D721Med (cell line): ENCODE data around the gene ZNF441.

Experiments
- DNase-seq: peaks from one replicate; pipeline ENCODE4 v3.0.0; 2011; ENCODE audit warnings: low spot score; ENCODE audit not compliant: insufficient read length
- FAIRE-seq: peaks from 2 replicates; lab custom pipeline; 2011; peaks lifted over from hg19 to GRCh38; lab: Jason Lieb, UNC
- TF ChIP-seq, protein P1 (sequence below): IDR thresholded peaks from 2 replicates; pipeline ENCODE4 v1.5.1; 2012; ENCODE audit warnings: mild to moderate bottlenecking, control low read depth; ENCODE audit not compliant: insufficient read depth; ENCODE audit errors: missing control alignments

ZNF441 gene

GRCh38 chr19:11737964-11738745 lies 28.6 kb upstream of the ZNF441 start:
- FAIRE-seq (no peak), DNase-seq (no peak)
- TF ChIP-seq, protein P1, sequence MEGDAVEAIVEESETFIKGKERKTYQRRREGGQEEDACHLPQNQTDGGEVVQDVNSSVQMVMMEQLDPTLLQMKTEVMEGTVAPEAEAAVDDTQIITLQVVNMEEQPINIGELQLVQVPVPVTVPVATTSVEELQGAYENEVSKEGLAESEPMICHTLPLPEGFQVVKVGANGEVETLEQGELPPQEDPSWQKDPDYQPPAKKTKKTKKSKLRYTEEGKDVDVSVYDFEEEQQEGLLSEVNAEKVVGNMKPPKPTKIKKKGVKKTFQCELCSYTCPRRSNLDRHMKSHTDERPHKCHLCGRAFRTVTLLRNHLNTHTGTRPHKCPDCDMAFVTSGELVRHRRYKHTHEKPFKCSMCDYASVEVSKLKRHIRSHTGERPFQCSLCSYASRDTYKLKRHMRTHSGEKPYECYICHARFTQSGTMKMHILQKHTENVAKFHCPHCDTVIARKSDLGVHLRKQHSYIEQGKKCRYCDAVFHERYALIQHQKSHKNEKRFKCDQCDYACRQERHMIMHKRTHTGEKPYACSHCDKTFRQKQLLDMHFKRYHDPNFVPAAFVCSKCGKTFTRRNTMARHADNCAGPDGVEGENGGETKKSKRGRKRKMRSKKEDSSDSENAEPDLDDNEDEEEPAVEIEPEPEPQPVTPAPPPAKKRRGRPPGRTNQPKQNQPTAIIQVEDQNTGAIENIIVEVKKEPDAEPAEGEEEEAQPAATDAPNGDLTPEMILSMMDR: no peak

DNA sequence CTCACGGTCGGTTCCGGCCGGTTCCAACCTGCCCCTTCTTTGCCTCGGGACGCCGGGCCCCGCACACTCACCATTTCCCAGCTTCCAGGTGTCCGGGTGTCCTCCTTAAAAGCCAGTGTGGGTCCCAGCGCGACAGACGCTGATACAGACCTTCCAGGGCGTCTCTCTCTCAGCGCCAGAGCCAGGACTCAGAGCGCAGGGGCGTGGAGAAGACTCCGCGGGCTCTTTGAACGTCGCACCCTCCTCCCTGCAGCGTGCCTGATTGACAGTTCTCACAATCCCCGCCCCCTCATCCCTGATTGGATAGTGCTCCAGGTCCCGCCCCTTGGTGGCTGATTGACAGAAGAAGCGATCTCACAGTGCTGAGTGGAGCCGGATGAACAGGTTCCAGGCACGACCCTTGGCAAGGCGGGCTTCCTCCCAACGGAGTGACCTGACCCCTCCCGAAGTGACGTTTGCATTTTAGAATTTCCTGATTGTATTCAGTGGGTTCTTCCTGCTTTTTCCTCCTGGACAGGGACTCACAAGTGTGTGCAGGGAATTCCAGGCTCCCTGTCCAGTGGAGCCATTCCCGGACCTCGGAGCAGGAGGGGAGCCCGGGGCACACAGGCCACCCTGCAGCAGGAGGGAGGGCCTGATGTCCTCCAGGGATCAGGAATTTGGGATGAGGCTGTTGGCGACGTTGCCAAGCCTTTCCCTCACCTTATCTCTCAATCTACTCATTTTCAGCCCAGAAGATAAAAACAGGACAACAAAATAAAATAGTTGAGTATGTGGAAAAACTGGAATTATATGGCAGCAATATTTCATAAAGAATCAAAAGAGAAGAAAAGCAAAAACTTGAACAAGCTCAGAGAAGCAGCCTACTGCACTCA lies 27.8 kb upstream of the ZNF441 start, which contains the start of gene ZNF823:
TSS of gene ZNF823 (minus strand) at position 201 of the 875 bp plus-strand sequence. CDS start at position 74, 127 bp downstream.
- DNase-seq (peak; percentile 61), FAIRE-seq (no peak)
- TF ChIP-seq, protein P1: no peak

DNA sequence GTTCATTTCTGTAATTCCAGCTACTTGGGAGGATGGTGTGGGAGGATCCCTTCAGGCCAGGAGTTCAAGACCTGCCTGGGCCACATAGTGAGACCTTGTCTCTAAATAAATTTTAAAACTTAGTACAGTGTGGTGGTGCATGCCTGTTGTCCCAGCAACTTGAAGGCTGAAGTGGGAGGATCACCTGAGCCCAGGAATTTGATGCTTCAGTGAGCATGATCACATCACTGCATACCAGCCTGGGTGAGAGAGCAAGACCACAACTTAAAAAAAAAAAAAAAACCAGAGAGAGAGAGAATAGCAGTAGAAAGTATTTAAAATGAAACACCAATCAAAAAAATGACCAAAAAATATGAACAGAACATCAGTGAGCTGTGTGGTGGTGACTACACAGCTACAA lies 20.9 kb upstream of the ZNF441 start:
- FAIRE-seq (no peak), DNase-seq (no peak)
- TF ChIP-seq, protein P1: no peak

DNA sequence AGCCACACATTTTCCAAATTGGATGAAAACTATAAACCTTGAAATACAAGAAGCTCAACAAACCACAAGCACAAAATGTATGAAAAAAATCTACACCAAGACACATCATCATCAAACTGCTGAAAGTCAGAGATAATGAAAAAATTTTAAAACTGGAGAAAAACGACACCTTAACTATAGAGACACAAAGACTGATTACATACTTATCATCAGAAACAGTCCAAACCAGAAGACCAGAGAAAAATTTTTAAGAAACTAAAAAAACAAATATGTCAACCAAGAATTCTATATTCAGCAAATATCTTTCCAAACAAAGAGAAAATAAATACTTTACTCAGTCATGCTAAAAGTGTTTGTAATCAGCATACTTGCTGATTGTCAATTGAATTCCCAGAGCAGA lies 19.5 kb upstream of the ZNF441 start:
- DNase-seq: no peak
- TF ChIP-seq, protein P1: no peak
- no peak for FAIRE-seq

- FAIRE-seq: no peak
- TF ChIP-seq, protein P1: no peak
- DNase-seq: no peak
These were observed 17.0 kb upstream of the ZNF441 start for GRCh38 chr19:11749751-11750150.

DNA sequence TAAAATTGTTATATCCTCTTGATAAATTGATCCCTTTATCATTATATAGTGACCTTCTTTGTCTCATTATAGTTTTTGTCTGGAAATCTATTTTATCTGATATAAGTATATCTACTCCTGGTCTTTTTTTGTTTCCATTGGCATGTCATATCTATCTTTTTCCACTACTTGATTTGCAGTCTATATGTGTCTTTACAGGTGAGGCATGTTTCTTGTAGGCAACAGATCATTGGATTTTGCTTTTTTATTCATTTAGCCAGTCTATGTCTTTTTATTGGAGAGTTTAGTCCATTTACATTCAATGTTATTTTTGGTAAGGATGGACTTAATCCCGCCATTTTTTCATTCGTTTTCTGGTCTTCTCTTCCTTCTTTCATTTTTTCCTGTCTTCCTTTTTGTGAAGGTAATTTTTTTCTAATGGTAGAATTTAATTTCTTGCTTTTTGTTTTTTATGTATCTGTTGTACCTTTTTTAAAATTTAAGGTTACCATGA lies 14.5 kb upstream of the ZNF441 start:
- DNase-seq (no peak), FAIRE-seq (peak; percentile 81)
- TF ChIP-seq, protein P1: no peak
